ENCODE data around the gene PRKD3.

Gene PRKD3

DNA sequence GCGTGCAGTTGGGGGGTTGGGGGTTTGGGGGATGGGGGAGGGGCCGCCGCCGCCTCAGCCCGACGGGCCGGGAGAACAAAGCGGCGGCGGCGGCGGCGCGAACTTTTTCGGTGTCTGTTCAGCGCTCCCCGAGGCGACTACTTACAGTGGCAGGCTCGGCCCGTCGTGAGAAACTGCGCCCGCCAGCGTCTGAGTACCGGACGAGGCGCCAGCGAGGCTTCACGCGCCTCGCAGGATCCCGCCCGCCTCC, 172 bp downstream of the PRKD3 start:
- H3K9ac ChIP-seq (ENCODE audit: low read depth, low read length): peak overlapping the region; percentile 65
- H3K4me3 ChIP-seq (ENCODE audit: low read depth in 1 of 2, low read length in 2 of 2): peak overlapping the region; percentile 59 to 63; a peak in 3 of 4 replicates
- peaks cover 14% of the 10 kb centered on the region; the same call in 1 of the 2 replicates for H4K20me1 ChIP-seq (ENCODE audit: insufficient read depth, low read length)
- peaks cover 38% of the 10 kb centered on the region for H3K4me1 ChIP-seq (ENCODE audit: insufficient read depth, low read length)
- H3K36me3 ChIP-seq (ENCODE audit: insufficient read depth, low read length): no peaks in the 10 kb centered on the region
- no peak overlapping the region for H2AFZ ChIP-seq (ENCODE audit: low read depth, low read length)
- H3K4me2 ChIP-seq (ENCODE audit: insufficient read depth, low read length): peak overlapping the region; percentile 75; the same call in 1 of the 2 replicates
- no peaks in the 10 kb centered on the region for H3K9me3 ChIP-seq (ENCODE audit: insufficient read depth, low read length, severe bottlenecking)
- no peak for TF ChIP-seq EZH2 (IDR thresholded peaks at IDR 0.05; ENCODE audit: borderline replicate concordance, low read depth, low read length, severe bottlenecking)
- TF ChIP-seq, protein P1, sequence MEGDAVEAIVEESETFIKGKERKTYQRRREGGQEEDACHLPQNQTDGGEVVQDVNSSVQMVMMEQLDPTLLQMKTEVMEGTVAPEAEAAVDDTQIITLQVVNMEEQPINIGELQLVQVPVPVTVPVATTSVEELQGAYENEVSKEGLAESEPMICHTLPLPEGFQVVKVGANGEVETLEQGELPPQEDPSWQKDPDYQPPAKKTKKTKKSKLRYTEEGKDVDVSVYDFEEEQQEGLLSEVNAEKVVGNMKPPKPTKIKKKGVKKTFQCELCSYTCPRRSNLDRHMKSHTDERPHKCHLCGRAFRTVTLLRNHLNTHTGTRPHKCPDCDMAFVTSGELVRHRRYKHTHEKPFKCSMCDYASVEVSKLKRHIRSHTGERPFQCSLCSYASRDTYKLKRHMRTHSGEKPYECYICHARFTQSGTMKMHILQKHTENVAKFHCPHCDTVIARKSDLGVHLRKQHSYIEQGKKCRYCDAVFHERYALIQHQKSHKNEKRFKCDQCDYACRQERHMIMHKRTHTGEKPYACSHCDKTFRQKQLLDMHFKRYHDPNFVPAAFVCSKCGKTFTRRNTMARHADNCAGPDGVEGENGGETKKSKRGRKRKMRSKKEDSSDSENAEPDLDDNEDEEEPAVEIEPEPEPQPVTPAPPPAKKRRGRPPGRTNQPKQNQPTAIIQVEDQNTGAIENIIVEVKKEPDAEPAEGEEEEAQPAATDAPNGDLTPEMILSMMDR (IDR thresholded peaks at IDR 0.05; ENCODE audit: borderline replicate concordance, extremely low read depth, low read length, poor library complexity, severe bottlenecking): peak; percentile 11
- peaks cover 48% of the 10 kb centered on the region for H3K79me2 ChIP-seq (ENCODE audit: insufficient read depth, low read length)
- DNase-seq: no peak
- no peak overlapping the region for H3K27ac ChIP-seq (ENCODE audit: low read length)
- ATAC-seq (ENCODE audit: insufficient read depth, low read depth): no peak
- peaks cover 27% of the 10 kb centered on the region for H3K27me3 ChIP-seq (ENCODE audit: insufficient read depth, low read length, poor library complexity)

DNA sequence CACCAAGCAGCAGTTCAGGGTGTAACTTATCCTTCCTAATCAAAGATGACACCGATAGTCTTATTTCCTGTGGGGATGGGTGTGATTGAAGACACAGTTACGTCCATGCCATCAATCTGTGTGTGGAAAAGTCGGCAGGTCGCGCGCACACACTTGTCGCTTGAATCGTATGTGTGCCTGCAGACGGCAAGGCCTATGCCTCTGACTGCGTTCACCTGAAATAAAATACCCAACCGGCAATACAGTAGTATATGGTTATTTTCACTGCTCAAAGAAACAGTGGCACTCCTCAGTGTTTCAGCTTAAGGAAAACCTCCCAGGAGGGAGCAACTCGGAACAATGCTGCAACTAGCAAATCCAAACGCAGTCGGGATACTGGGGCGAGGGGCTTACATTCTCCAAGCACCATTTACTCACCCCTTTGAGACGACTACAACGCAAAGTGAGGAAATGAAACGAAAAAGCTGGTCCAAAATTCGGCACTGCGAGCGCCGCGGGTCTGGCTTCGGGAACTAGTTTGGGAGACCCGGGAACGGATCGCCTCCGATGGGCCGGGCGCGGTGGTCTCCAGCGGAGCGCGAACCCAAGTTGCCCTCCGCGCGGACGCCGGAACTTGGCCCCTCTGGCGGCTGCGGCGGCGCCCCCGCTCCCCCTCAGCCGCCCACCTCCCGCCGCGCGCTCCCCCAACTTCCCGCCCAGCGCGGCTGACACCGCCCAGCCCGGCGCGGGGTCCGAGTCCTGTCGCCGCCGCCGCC, 675 bp downstream of the PRKD3 start:
- H3K79me2 ChIP-seq (ENCODE audit: insufficient read depth, low read length): peaks cover 53% of the 10 kb centered on the region
- H3K9ac ChIP-seq (ENCODE audit: low read depth, low read length): peak overlapping the region; percentile 65
- peak overlapping the region; percentile 71 for H2AFZ ChIP-seq (ENCODE audit: low read depth, low read length)
- peak overlapping the region; percentile 59 to 63 for H3K4me3 ChIP-seq (ENCODE audit: low read depth in 1 of 2, low read length in 2 of 2)
- no peaks in the 10 kb centered on the region for H3K36me3 ChIP-seq (ENCODE audit: insufficient read depth, low read length)
- TF ChIP-seq, protein P1 (IDR thresholded peaks at IDR 0.05; ENCODE audit: borderline replicate concordance, extremely low read depth, low read length, poor library complexity, severe bottlenecking): no peak
- TF ChIP-seq EZH2 (IDR thresholded peaks at IDR 0.05; ENCODE audit: borderline replicate concordance, low read depth, low read length, severe bottlenecking): no peak
- H3K4me1 ChIP-seq (ENCODE audit: insufficient read depth, low read length): peaks cover 38% of the 10 kb centered on the region
- H3K4me2 ChIP-seq (ENCODE audit: insufficient read depth, low read length): peak overlapping the region; percentile 75
- peaks cover 27% of the 10 kb centered on the region for H3K27me3 ChIP-seq (ENCODE audit: insufficient read depth, low read length, poor library complexity)
- peak; percentile 60 for ATAC-seq (ENCODE audit: insufficient read depth, low read depth)
- H3K9me3 ChIP-seq (ENCODE audit: insufficient read depth, low read length, severe bottlenecking): no peaks in the 10 kb centered on the region
- peak; percentile 55 for DNase-seq
- peaks cover 15% of the 10 kb centered on the region; the same call in 1 of the 2 replicates for H4K20me1 ChIP-seq (ENCODE audit: insufficient read depth, low read length)
- H3K27ac ChIP-seq (ENCODE audit: low read length): peak overlapping the region; percentile 55

DNA sequence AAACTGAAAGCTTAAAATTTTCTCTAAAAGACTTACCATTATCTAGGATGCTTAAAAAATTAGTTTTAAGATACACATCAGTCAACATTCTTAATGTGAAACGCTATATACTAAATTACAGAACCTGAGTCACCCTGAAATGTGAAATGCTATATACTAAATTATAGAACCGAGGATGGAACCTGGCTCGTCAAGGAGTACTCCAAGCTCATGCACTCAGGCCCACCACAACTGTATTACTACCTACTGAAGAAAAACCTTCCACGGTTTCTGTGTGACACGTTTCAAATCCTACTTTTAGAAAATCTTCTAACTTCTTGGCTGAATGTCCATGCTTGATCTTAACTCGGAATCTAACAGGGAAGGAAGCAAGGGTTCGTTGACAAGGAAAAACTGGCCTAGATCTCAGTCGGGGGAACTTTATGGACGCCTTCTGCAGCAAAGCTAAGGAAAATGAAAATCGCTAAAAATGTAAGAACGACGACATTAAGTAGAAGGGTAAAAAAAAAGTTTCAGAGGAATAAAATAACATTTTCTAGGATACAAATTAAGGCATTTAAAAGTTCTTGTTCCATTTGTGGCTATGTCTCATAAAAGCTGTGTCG, 1.4 kb downstream of the PRKD3 start:
- no peak for TF ChIP-seq EZH2 (IDR thresholded peaks at IDR 0.05; ENCODE audit: borderline replicate concordance, low read depth, low read length, severe bottlenecking)
- TF ChIP-seq, protein P1 (IDR thresholded peaks at IDR 0.05; ENCODE audit: borderline replicate concordance, extremely low read depth, low read length, poor library complexity, severe bottlenecking): no peak
- peak overlapping the region; percentile 55 for H3K27ac ChIP-seq (ENCODE audit: low read length)
- H3K79me2 ChIP-seq (ENCODE audit: insufficient read depth, low read length): peaks cover 60% of the 10 kb centered on the region

More for the DNA sequence above, 1.4 kb downstream of the PRKD3 start:
- H3K27me3 ChIP-seq (ENCODE audit: insufficient read depth, low read length, poor library complexity): peaks cover 27% of the 10 kb centered on the region
- ATAC-seq (ENCODE audit: insufficient read depth, low read depth): no peak
- peak overlapping the region; percentile 71 for H2AFZ ChIP-seq (ENCODE audit: low read depth, low read length)
- no peaks in the 10 kb centered on the region for H3K9me3 ChIP-seq (ENCODE audit: insufficient read depth, low read length, severe bottlenecking)
- H3K9ac ChIP-seq (ENCODE audit: low read depth, low read length): peak overlapping the region; percentile 65
- H4K20me1 ChIP-seq (ENCODE audit: insufficient read depth, low read length): peaks cover 22% of the 10 kb centered on the region; the same call in 1 of the 2 replicates
- peak overlapping the region; percentile 75 for H3K4me2 ChIP-seq (ENCODE audit: insufficient read depth, low read length)
- H3K36me3 ChIP-seq (ENCODE audit: insufficient read depth, low read length): peaks cover 6% of the 10 kb centered on the region
- H3K4me3 ChIP-seq (ENCODE audit: low read depth in 1 of 2, low read length in 2 of 2): peak overlapping the region; percentile 59 to 63; a peak in 3 of 4 replicates
- peaks cover 40% of the 10 kb centered on the region for H3K4me1 ChIP-seq (ENCODE audit: insufficient read depth, low read length)
- DNase-seq: no peak

All from DND-41 (cell line).